Dermis microvascular lymphatic vessel endothelial cell (primary cell): ENCODE data around the gene C3orf85. TPM values are rescaled to one million over a fixed set of nuclear protein-coding genes. Genes with fewer than 3 reads are reported as not detected.
"Not testable (repeated sequence)": the region's sequence is repeated elsewhere in the genome, so short reads cannot be mapped to it uniquely, and the experiment has no call there.

Source experiments
- DNase-seq, 2 donors: peaks; one replicate each; pipeline versions ENCODE4 v3.0.0 to v3.0.0-alpha.2; 2010; ENCODE audit warnings: low read depth in 2 of 2
- total RNA-seq: library from RNA; depleted of rRNA; stranded (reverse); fragments of >200 nt; gene quantifications from 2 replicates; pipeline ENCODE4 v1.2.1, GENCODE V29; 2014

The C3orf85 gene
- not detected in 2 replicates for total RNA-seq

GRCh38 chr3:109136523-109136922 lies at the start of gene C3orf85:
Gene C3orf85 (plus strand): TSS chr3:109136719. CDS start chr3:109136848, 129 bp downstream.
- DNase-seq = no peak

GRCh38 chr3:109089265-109089664 lies 47.3 kb upstream of the C3orf85 start:
- DNase-seq = no peak

- no peak for DNase-seq
These were observed 44.7 kb upstream of the C3orf85 start for GRCh38 chr3:109091846-109092245.

- DNase-seq = no peak
These were observed 43.0 kb upstream of the C3orf85 start for GRCh38 chr3:109093561-109093960.

GRCh38 chr3:109095166-109095565 lies 41.4 kb upstream of the C3orf85 start:
- DNase-seq = no peak

GRCh38 chr3:109098079-109098644 lies 38.4 kb upstream of the C3orf85 start:
- no peak for DNase-seq

- no peak for DNase-seq
These were observed 26.9 kb upstream of the C3orf85 start for GRCh38 chr3:109109574-109109973.

- DNase-seq = no peak
These were observed 23.4 kb upstream of the C3orf85 start for GRCh38 chr3:109112946-109113760.

GRCh38 chr3:109114746-109115145 lies 21.8 kb upstream of the C3orf85 start:
- DNase-seq = no peak

- DNase-seq = no peak
These were observed 21.1 kb upstream of the C3orf85 start for GRCh38 chr3:109115451-109115850.

- no peak for DNase-seq
These were observed 20.5 kb upstream of the C3orf85 start for GRCh38 chr3:109116031-109116430.

- no peak for DNase-seq
These were observed 18.6 kb upstream of the C3orf85 start, which contains the start of gene MORC1 for GRCh38 chr3:109117939-109118338. Gene MORC1 (minus strand): TSS chr3:109118134. CDS start chr3:109118059, 75 bp downstream.

- DNase-seq = no peak
These were observed 17.9 kb upstream of the C3orf85 start for GRCh38 chr3:109118584-109118983.

GRCh38 chr3:109122690-109123089 lies 13.8 kb upstream of the C3orf85 start:
- no peak for DNase-seq

- no peak for DNase-seq
These were observed 10.6 kb upstream of the C3orf85 start for GRCh38 chr3:109125902-109126301.

- DNase-seq = no peak
These were observed 9.0 kb upstream of the C3orf85 start for GRCh38 chr3:109127553-109127952.

- DNase-seq = no peak
These were observed 5.2 kb upstream of the C3orf85 start for GRCh38 chr3:109131276-109131675.

- no peak for DNase-seq
These were observed 3.6 kb upstream of the C3orf85 start for GRCh38 chr3:109132801-109133473.

- not testable (repeated sequence) for DNase-seq
These were observed 3.1 kb upstream of the C3orf85 start for GRCh38 chr3:109133474-109133816.

- DNase-seq = no peak
These were observed 1.2 kb downstream of the C3orf85 start for GRCh38 chr3:109137761-109138160.

- DNase-seq = no peak
These were observed 3.8 kb downstream of the C3orf85 start for GRCh38 chr3:109140318-109140717.

- no peak for DNase-seq
These were observed 7.1 kb downstream of the C3orf85 start for GRCh38 chr3:109143646-109144045.

- no peak for DNase-seq
These were observed 12.6 kb downstream of the C3orf85 start for GRCh38 chr3:109149078-109149477.
